NCI-H2081 treated with DMSO at 0.1 percent for 48 hours (cell line): ENCODE data around the gene ANKRD13B.

Experiments used
- DNase-seq: peaks from one replicate; lab custom pipeline; 2025; lab: John Stamatoyannopoulos, UW

ANKRD13B gene

GRCh38 chr17:29616300-29617048 is 23.5 kb downstream of the ANKRD13B start:
- no peak for DNase-seq

GRCh38 chr17:29617125-29617480 is 24.2 kb downstream of the ANKRD13B start:
- peak; percentile 24 for DNase-seq

- peak; percentile 10 for DNase-seq
Observed at GRCh38 chr17:29617481-29618271, 24.7 kb downstream of the ANKRD13B start.

GRCh38 chr17:29618272-29619065 is 25.5 kb downstream of the ANKRD13B start:
- DNase-seq: no peak

- DNase-seq: no peak
Observed at GRCh38 chr17:29619251-29619650, 26.3 kb downstream of the ANKRD13B start.

GRCh38 chr17:29620271-29620670 is 27.3 kb downstream of the ANKRD13B start:
- no peak for DNase-seq

GRCh38 chr17:29620779-29621500 is 28.0 kb downstream of the ANKRD13B start:
- no peak for DNase-seq

GRCh38 chr17:29621751-29622194 is 28.8 kb downstream of the ANKRD13B start:
- no peak for DNase-seq

- no peak for DNase-seq
Observed at GRCh38 chr17:29622337-29623282, 29.7 kb downstream of the ANKRD13B start, which contains the start of gene CORO6. CORO6 (minus strand) TSS chr17:29622912; CDS start chr17:29621421, 1,491 bp downstream.

GRCh38 chr17:29623283-29623647 is 30.3 kb downstream of the ANKRD13B start:
- DNase-seq: no peak

GRCh38 chr17:29624586-29624985 is 31.7 kb downstream of the ANKRD13B start:
- no peak for DNase-seq

- no peak for DNase-seq
Observed at GRCh38 chr17:29625037-29625750, 32.3 kb downstream of the ANKRD13B start.

- no peak for DNase-seq
Observed at GRCh38 chr17:29627951-29628350, 35.0 kb downstream of the ANKRD13B start.

GRCh38 chr17:29628644-29629043 is 35.7 kb downstream of the ANKRD13B start:
- DNase-seq: no peak

GRCh38 chr17:29629839-29630238 is 36.9 kb downstream of the ANKRD13B start:
- DNase-seq: no peak

- DNase-seq: no peak
Observed at GRCh38 chr17:29630630-29631193, 37.8 kb downstream of the ANKRD13B start.

- no peak for DNase-seq
Observed at GRCh38 chr17:29633886-29634285, 41.0 kb downstream of the ANKRD13B start.

GRCh38 chr17:29640413-29640812 is 47.5 kb downstream of the ANKRD13B start:
- no peak for DNase-seq

GRCh38 chr17:29640981-29641642 is 48.2 kb downstream of the ANKRD13B start:
- DNase-seq: no peak
